ENCODE results near the gene RIPPLY2.
"Not testable (repeated sequence)": the region's sequence is repeated elsewhere in the genome, so short reads cannot be mapped to it uniquely, and the experiment has no call there.

RIPPLY2 gene

DNA sequence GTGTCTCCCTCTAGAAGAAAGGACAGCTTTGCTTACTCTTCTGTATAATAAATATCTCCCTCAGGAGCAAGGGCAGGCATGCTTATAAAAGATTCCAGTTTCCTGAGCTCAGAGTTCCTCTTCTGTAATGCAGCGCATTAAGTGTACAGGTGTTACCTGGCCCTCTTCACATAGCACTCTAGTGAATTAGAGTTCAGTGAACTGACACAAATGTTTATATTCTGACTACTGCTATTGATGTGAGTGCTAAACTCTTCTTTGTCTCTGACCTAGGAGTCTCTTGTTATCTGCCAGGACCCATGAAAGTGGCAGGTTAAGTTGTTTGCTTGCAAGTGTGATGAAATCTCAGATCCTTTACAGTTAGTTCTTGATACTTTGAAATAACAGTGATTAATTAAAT, 39.9 kb downstream of the RIPPLY2 start:
- in situ Hi-C loops (cut with HindIII; ENCODE audit: low sequenced_read_pairs) = no loop called here

DNA sequence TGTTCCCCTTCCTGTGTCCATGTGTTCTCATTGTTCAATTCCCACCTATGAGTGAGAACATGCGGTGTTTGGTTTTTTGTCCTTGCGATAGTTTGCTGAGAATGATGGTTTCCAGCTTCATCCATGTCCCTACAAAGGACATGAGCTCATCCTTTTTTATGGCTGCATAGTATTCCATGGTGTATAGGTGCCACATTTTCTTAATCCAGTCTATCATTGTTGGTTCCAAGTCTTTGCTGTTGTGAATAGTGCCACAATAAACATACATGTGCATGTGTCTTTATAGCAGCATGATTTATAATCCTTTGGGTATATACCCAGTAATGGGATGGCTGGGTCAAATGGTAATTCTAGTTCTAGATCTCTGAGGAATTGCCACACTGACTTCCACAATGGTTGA, 43.9 kb downstream of the RIPPLY2 start:
- in situ Hi-C loops (cut with HindIII; ENCODE audit: low sequenced_read_pairs) = not testable (repeated sequence)

DNA sequence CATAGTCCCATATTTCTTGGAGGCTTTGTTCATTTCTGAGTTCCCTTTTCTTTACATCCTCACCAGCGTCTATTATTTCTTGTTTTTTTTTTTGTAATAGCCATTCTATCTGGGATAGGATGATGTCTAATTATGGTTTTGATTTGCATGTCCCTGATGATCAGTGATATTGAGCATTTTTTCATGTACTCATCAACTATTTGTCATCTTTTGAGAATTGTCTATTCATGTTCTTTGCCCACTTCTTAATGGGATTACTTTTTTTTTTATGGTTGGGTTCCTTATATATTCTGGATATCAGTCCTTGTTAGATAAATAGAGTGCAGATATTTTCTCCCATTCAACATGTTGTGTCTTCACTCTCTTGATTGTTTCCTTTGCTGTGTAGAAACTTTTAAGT, 48.5 kb downstream of the RIPPLY2 start:
- in situ Hi-C loops (cut with HindIII; ENCODE audit: low sequenced_read_pairs) = no loop called here

DNA sequence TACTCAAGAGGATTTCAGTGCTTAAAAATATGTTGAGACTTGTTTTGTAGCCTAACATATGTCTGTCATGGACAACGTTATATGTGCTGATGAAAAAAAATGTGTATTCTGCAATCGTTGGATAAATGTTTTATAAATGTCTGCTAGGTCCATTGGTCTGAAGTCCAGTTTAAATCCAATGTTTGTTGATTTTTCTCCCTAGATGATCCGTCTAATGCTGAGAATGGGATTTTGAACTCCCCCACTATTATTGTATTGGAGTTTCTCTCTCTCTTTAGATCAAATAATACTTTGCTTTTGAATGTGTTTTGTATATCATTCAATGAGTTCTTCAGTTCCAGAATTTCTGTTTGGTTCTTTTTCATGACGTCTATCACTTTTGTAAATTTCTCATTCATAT, 51.2 kb downstream of the RIPPLY2 start:
- in situ Hi-C loops (cut with HindIII; ENCODE audit: low sequenced_read_pairs) = no loop called here

DNA sequence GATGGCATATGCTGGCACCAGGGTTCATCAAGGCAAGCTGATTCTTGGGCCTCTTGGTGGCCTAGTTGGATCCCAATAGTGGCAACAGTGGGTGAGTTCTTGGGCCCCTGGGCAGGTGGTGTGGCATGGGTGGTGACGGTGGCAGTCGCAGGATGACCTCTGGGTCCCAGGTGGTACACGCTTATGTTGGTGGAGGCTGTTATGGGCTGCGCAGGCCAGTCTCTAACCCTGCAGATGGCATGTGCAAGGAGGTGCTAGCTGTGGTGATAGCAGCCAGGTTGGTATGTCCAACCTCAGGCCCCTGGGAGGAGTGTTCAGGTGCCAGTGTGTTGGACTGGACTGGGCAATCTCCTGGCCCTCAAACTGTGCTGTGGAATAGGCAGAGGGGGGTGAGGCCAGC, 52.5 kb downstream of the RIPPLY2 start:
- in situ Hi-C loops (cut with HindIII; ENCODE audit: low sequenced_read_pairs) = no loop called here
